GM12878 (cell line): ENCODE data around the gene KLHL7. TPM values are rescaled to one million over a fixed set of nuclear protein-coding genes. Genes with fewer than 3 reads are reported as not detected.

Experiments
- ATAC-seq: fragments of 200-7000 bp; cut with Tn5 transposase; 3 replicates; pipeline ENCODE4 v1.9.1; 2020; ENCODE audit warnings: mild to moderate bottlenecking, moderate library complexity
- BruUV-seq: library from RNA; stranded (reverse); fragments of 400-500 nt; replicated peaks from 2 replicates; lab custom pipeline; 2021; lab: Mats Ljungman, UMichigan
- CTCF ChIA-PET: fragments of 300-600 bp; sonication (Branson Sonifier 250); formaldehyde crosslinking; extraction: SDS; loops from one replicate; lab custom pipeline; 2021; ENCODE audit warnings: inconsistent platforms; lab: Yijun Ruan, JAX
- POLR2A ChIA-PET: fragments of 350-600 bp; formaldehyde crosslinking; extraction: SDS; loops from one replicate; lab custom pipeline; 2021; ENCODE audit warnings: inconsistent platforms; lab: Charles Lee
- RAD21 ChIA-PET: fragments of 300-600 bp; sonication (Branson Sonifier 250); formaldehyde crosslinking; loops from one replicate; lab custom pipeline; 2023; ENCODE audit warnings: antibody characterized with exemption; ENCODE audit not compliant: unreplicated experiment; lab: Charles Lee
- SMC1A ChIA-PET: fragments of 300-600 bp; sonication (Branson Sonifier 250); formaldehyde crosslinking; loops from one replicate; lab custom pipeline; 2023; ENCODE audit not compliant: unreplicated experiment, uncharacterized antibody; lab: Charles Lee
- DNase-seq: peaks from one replicate; pipeline ENCODE4 v3.0.0-alpha.2; 2011; ENCODE audit warnings: low read depth, low spot score
- FAIRE-seq: peaks from 3 replicates; lab custom pipeline; 2011; peaks lifted over from hg19 to GRCh38; lab: Jason Lieb, UNC
- H2AFZ ChIP-seq: 2 replicates; pipeline ENCODE4 v1.6.0; 2011; ENCODE audit warnings: low read depth, low read length, control low read depth; ENCODE audit not compliant: control insufficient read depth
- H3K27ac ChIP-seq: 2 replicates; pipeline ENCODE4 v1.5.1; 2011; ENCODE audit warnings: control low read depth; ENCODE audit not compliant: control insufficient read depth, insufficient read depth
- H3K27me3 ChIP-seq, 2 experiments: replicated peaks in 1 of 2; 2 replicates each; pipeline versions ENCODE4 v1.6.0 to v1.6.1; 2011; ENCODE audit warnings: low read length in 1 of 2; ENCODE audit not compliant: control insufficient read depth in 2 of 2, insufficient read depth in 2 of 2
- H3K36me3 ChIP-seq, 2 experiments: 2 replicates each; pipeline ENCODE4 v1.5.1; 2011; ENCODE audit warnings: low read length in 1 of 2; ENCODE audit not compliant: control insufficient read depth in 2 of 2, insufficient read depth in 2 of 2
- H3K4me1 ChIP-seq: 2 replicates; pipeline ENCODE4 v1.6.1; 2011; ENCODE audit warnings: mild to moderate bottlenecking, low read length, moderate library complexity, mixed read lengths; ENCODE audit not compliant: control insufficient read depth, insufficient read depth
- H3K4me2 ChIP-seq: 2 replicates; pipeline ENCODE4 v1.6.0; 2011; ENCODE audit warnings: control low read depth; ENCODE audit not compliant: control insufficient read depth, insufficient read depth
- H3K4me3 ChIP-seq: fragments of 200-600 bp; sonication (generic); 2 replicates; pipeline ENCODE4 v1.5.1; 2016
- H3K79me2 ChIP-seq: 2 replicates; pipeline ENCODE4 v1.6.0; 2011; ENCODE audit warnings: low read length; ENCODE audit not compliant: control insufficient read depth, insufficient read depth
- H3K9ac ChIP-seq: 2 replicates; pipeline ENCODE4 v1.8.0; 2011; ENCODE audit warnings: low read length, control low read depth, mixed read lengths; ENCODE audit not compliant: control insufficient read depth, insufficient read depth
- H3K9me3 ChIP-seq: replicated peaks from 3 replicates; pipeline ENCODE4 v1.5.1; 2011; ENCODE audit warnings: mild to moderate bottlenecking, low read length; ENCODE audit not compliant: control insufficient read depth, insufficient read depth
- H4K20me1 ChIP-seq: 2 replicates; pipeline ENCODE4 v1.6.0; 2011; ENCODE audit not compliant: control insufficient read depth, insufficient read depth
- ASH2L ChIP-seq: fragments of 300-600, 200-600 bp; sonication (generic); IDR thresholded peaks from 2 replicates; pipeline ENCODE4 v1.6.1; 2017; ENCODE audit warnings: low read depth, mild to moderate bottlenecking, borderline replicate concordance
- BMI1 ChIP-seq: fragments of 450-650 bp; IDR thresholded peaks from 2 replicates; pipeline ENCODE4 v1.6.1; 2016; ENCODE audit warnings: mild to moderate bottlenecking, moderate library complexity, borderline replicate concordance
- CREM ChIP-seq: IDR thresholded peaks from 2 replicates; pipeline ENCODE4 v1.6.1; 2014; ENCODE audit warnings: antibody characterized with exemption, low read depth
- FOS ChIP-seq: IDR thresholded peaks from 3 replicates; pipeline ENCODE4 v1.6.1; 2011; ENCODE audit warnings: borderline replicate concordance; ENCODE audit not compliant: insufficient read length; ENCODE audit errors: extremely low read depth
- IKZF1 ChIP-seq: fragments of 450-650 bp; conservative IDR thresholded peaks from 2 replicates; pipeline ENCODE4 v1.6.1; 2017; ENCODE audit warnings: antibody characterized with exemption, mild to moderate bottlenecking
- RFX5 ChIP-seq: IDR thresholded peaks from 2 replicates; pipeline ENCODE4 v1.6.1; 2011; ENCODE audit warnings: low read depth, low read length, improper control_type of control experiment
- WGBS: methylation state at CpG from one replicate; pipeline ENCODE4 v1.1.6; 2016; ENCODE audit warnings: low lambda C conversion rate; ENCODE audit not compliant: insufficient replicate concordance, insufficient coverage; ENCODE audit errors: missing lambda C conversion rate; 5-methylcytosine and 5-hydroxymethylcytosine counted together
- in situ Hi-C: fragments of 300-500 bp; cut with MboI; formaldehyde crosslinking; loops from 9 replicates; pipeline ENCODE4 v1.14.3; 2018; ENCODE audit warnings: mixed read lengths
- intact Hi-C: fragments of 100-400 bp; cut with micrococcal nuclease; formaldehyde crosslinking; loops from one replicate; pipeline ENCODE4 v1.14.2; 2022; ENCODE audit not compliant: unreplicated experiment
- polyA plus RNA-seq, 11 experiments: library from polyadenylated mRNA; depleted of rRNA in 4 of 11; unstranded in 6 of 11; stranded (reverse) in 5 of 11; fragments of >200 nt; fragmentation: Nextera tagmentation in 4 of 11; fragmentation: Illumina TruSeq in 1 of 11; extraction: Ambion mirVana in 4 of 11; extraction: Trizol in 1 of 11; gene quantifications; 1 replicate in 1 of 11; 2 replicates in 10 of 11; pipeline versions ENCODE4 v1.2.1 to v1.2.3, GENCODE V29; 2011 to 2016; ENCODE audit warnings: inconsistent platforms in 2 of 11, missing spikeins in 2 of 11, low read depth in 1 of 11
- total RNA-seq, 4 experiments: library from RNA; depleted of rRNA in 3 of 4; stranded (reverse); fragments of >200 nt in 3 of 4; fragmentation: Illumina TruSeq in 1 of 4; extraction: Trizol in 1 of 4; gene quantifications; 2 replicates each; pipeline versions ENCODE4 v1.2.1 to v1.2.3, GENCODE V29; 2013 to 2021
- TF ChIP-seq, protein P1 (sequence below): fragments of 450-650 bp; IDR thresholded peaks from 2 replicates; pipeline ENCODE4 v1.6.1; 2017; ENCODE audit warnings: mild to moderate bottlenecking, moderate library complexity
- TF ChIP-seq, protein P2 (sequence below): fragments of 150-350 bp; IDR thresholded peaks from 2 replicates; pipeline ENCODE4 v1.6.1; 2016; ENCODE audit warnings: low read depth, low read length

The KLHL7 gene
- total and polyA plus RNA-seq, 10 of the 15 experiments (the other 5 are each of a cell fraction or from before 2014, with no cell fraction given) = 6.4 to 38.7 (median 20.9) TPM

DNA sequence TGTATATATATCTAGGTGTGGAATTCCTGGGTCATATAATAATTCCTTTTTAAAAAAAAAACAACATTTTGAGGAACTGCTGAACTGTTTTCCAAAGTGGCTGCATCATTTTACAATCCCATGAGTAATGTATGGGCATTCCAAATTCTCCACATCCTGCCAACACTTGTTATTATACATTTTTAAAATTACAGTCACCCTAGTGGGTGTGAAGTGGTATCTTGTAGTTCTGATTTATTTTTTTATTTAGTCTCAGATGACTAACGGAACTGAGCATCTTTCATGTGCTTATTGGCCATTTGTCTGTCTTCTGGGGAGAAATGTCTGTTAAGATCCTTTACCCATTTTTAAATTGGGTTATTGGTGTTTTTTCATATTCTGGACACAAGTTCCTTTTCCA lies 12.0 kb upstream of the KLHL7 start:
- no peak for TF ChIP-seq FOS
- TF ChIP-seq, protein P1, sequence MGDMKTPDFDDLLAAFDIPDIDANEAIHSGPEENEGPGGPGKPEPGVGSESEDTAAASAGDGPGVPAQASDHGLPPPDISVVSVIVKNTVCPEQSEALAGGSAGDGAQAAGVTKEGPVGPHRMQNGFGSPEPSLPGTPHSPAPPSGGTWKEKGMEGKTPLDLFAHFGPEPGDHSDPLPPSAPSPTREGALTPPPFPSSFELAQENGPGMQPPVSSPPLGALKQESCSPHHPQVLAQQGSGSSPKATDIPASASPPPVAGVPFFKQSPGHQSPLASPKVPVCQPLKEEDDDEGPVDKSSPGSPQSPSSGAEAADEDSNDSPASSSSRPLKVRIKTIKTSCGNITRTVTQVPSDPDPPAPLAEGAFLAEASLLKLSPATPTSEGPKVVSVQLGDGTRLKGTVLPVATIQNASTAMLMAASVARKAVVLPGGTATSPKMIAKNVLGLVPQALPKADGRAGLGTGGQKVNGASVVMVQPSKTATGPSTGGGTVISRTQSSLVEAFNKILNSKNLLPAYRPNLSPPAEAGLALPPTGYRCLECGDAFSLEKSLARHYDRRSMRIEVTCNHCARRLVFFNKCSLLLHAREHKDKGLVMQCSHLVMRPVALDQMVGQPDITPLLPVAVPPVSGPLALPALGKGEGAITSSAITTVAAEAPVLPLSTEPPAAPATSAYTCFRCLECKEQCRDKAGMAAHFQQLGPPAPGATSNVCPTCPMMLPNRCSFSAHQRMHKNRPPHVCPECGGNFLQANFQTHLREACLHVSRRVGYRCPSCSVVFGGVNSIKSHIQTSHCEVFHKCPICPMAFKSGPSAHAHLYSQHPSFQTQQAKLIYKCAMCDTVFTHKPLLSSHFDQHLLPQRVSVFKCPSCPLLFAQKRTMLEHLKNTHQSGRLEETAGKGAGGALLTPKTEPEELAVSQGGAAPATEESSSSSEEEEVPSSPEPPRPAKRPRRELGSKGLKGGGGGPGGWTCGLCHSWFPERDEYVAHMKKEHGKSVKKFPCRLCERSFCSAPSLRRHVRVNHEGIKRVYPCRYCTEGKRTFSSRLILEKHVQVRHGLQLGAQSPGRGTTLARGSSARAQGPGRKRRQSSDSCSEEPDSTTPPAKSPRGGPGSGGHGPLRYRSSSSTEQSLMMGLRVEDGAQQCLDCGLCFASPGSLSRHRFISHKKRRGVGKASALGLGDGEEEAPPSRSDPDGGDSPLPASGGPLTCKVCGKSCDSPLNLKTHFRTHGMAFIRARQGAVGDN = no peak
- TF ChIP-seq IKZF1 = no peak
- TF ChIP-seq, protein P2, sequence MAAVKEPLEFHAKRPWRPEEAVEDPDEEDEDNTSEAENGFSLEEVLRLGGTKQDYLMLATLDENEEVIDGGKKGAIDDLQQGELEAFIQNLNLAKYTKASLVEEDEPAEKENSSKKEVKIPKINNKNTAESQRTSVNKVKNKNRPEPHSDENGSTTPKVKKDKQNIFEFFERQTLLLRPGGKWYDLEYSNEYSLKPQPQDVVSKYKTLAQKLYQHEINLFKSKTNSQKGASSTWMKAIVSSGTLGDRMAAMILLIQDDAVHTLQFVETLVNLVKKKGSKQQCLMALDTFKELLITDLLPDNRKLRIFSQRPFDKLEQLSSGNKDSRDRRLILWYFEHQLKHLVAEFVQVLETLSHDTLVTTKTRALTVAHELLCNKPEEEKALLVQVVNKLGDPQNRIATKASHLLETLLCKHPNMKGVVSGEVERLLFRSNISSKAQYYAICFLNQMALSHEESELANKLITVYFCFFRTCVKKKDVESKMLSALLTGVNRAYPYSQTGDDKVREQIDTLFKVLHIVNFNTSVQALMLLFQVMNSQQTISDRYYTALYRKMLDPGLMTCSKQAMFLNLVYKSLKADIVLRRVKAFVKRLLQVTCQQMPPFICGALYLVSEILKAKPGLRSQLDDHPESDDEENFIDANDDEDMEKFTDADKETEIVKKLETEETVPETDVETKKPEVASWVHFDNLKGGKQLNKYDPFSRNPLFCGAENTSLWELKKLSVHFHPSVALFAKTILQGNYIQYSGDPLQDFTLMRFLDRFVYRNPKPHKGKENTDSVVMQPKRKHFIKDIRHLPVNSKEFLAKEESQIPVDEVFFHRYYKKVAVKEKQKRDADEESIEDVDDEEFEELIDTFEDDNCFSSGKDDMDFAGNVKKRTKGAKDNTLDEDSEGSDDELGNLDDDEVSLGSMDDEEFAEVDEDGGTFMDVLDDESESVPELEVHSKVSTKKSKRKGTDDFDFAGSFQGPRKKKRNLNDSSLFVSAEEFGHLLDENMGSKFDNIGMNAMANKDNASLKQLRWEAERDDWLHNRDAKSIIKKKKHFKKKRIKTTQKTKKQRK = no peak
- TF ChIP-seq CREM = no peak
- no peak for TF ChIP-seq BMI1
- no peak for TF ChIP-seq ASH2L
- TF ChIP-seq RFX5 = no peak
- SMC1A ChIA-PET = no interaction called here

More for the DNA sequence above, 12.0 kb upstream of the KLHL7 start:
- ChIA-PET CTCF (no interaction called here), POLR2A (no interaction called here), RAD21 (no interaction called here)
- Histone ChIP-seq H4K20me1 (no peaks in the 10 kb centered on the region), H3K9me3 (no peaks in the 10 kb centered on the region; the same call in 1 of the 3 replicates), H3K27ac (no peak overlapping the region), H2AFZ (no peak overlapping the region), H3K4me3 (no peak overlapping the region), H3K4me1 (no peaks in the 10 kb centered on the region), H3K79me2 (no peaks in the 10 kb centered on the region), H3K27me3 (no peaks in the 10 kb centered on the region), H3K4me2 (no peak overlapping the region), H3K36me3 (no peaks in the 10 kb centered on the region), H3K9ac (no peak overlapping the region)
- ATAC-seq (no peak), FAIRE-seq (no peak), DNase-seq (no peak)
- BruUV-seq = no TSS peak
- 79% methylated on average over 1 of the region's 1 CpG for whole genome bisulfite sequencing
- in situ Hi-C loops (no loop called here), intact Hi-C loops (no loop called here)
